ENCODE results near the gene ZDHHC14. TPM values are rescaled to one million over a fixed set of nuclear protein-coding genes. Genes with fewer than 3 reads are reported as not detected.

The ZDHHC14 gene
- total and polyA plus RNA-seq, 2 experiments from 2014 or later = 7.5 to 10.1 TPM

GRCh38 chr6:157669747-157670216 lies 288.8 kb downstream of the ZDHHC14 start:
- Histone ChIP-seq H3K36me3 (no peaks in the 10 kb centered on the region), H3K27me3 (no peaks in the 10 kb centered on the region), H3K4me3 (no peak overlapping the region), H3K4me1 (ENCODE audit: low read depth) (peaks cover 7% of the 10 kb centered on the region), H3K9me3 (ENCODE audit: low read depth) (no peaks in the 10 kb centered on the region), H3K27ac (no peak overlapping the region)
- peak; percentile 36 for TF ChIP-seq CTCF (IDR thresholded peaks at IDR 0.05; ENCODE audit: low read depth, low read length)
- DNase-seq (ENCODE audit: low read depth in 1 of 2, low spot score in 1 of 2) = peak; percentile 65 to 88

DNA sequence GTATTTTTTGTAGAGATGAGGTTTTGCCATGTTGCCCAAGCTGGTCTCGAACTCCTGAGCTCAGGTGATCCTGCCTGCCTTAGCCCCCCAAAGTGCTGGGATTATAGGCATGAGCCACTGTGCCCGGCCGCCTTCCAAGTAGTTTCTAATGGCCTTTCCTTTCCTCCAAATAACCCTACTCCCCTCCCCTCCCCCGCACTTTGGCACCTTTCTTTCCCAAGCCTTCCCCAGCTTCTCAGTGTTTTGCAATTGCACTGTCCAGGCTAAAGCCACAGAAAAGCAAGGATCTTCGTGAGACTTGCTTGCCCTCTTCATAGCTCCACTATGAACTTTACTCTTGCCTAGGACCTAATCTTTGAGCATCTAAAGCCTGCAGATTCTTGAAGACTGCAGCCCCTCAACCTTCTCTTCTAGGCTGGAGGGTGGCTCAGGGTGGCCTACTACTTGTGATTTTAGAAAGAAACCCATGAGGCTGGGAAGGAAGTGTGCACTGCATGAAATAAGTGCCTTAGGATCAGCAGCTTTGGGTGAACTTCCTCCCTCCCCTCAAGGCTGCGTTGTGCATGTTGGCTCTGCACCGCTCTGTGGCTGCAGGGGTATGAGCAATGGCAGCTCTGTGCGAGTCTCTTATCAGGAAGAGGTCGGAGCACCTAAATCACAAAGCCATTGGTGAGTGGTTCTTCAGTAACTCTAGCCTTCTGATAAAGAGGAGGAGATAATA lies 289.6 kb downstream of the ZDHHC14 start:
- H3K27ac ChIP-seq = no peak overlapping the region
- no peaks in the 10 kb centered on the region for H3K36me3 ChIP-seq
- no peak for TF ChIP-seq CTCF (IDR thresholded peaks at IDR 0.05; ENCODE audit: low read depth, low read length)
- H3K9me3 ChIP-seq (ENCODE audit: low read depth) = no peaks in the 10 kb centered on the region
- peak in 1 of 2 donors; percentile 50 for DNase-seq (ENCODE audit: low read depth in 1 of 2, low spot score in 1 of 2)
- no peak overlapping the region for H3K4me3 ChIP-seq
- peaks cover 7% of the 10 kb centered on the region for H3K4me1 ChIP-seq (ENCODE audit: low read depth)
- no peaks in the 10 kb centered on the region for H3K27me3 ChIP-seq

DNA sequence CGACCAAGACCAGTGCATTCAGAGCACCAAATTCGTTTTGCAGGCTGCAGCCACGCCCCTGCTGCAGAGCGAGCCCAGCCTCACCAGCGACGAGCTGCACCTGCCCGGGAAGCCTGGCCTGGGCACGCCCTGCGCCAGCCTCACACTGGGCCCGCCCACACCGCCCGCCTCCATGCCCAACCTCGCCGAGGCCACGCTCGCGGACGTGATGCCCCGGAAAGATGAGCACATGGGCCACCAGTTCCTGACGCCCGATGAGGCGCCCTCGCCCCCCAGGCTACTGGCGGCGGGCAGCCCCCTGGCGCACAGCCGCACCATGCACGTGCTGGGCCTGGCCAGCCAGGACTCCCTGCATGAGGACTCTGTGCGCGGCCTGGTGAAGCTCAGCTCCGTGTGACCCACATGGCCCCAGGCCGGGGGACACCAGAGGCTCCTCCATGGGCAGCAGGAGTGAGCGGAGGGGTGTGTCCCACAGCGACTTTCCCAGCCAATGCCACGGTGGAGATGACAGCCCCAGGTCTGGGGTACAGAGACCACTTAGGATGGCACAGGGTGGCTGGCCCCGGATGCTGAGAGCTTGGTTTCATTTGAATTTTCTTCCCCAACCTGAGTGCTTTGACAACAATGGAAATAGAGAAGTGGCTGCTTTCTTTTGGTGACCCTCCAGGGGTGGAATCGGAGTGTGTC lies 291.9 kb downstream of the ZDHHC14 start:
- no peak overlapping the region for H3K4me3 ChIP-seq
- DNase-seq (ENCODE audit: low read depth in 1 of 2, low spot score in 1 of 2) = no peak
- H3K4me1 ChIP-seq (ENCODE audit: low read depth) = peaks cover 7% of the 10 kb centered on the region
- no peaks in the 10 kb centered on the region for H3K36me3 ChIP-seq
- no peaks in the 10 kb centered on the region for H3K27me3 ChIP-seq
- TF ChIP-seq CTCF (IDR thresholded peaks at IDR 0.05; ENCODE audit: low read depth, low read length) = no peak
- no peaks in the 10 kb centered on the region for H3K9me3 ChIP-seq (ENCODE audit: low read depth)
- H3K27ac ChIP-seq = no peak overlapping the region

- no peak for TF ChIP-seq CTCF (IDR thresholded peaks at IDR 0.05; ENCODE audit: low read depth, low read length)
- no peak overlapping the region for H3K27ac ChIP-seq
Observed at GRCh38 chr6:157673596-157673995, 292.6 kb downstream of the ZDHHC14 start.

DNA sequence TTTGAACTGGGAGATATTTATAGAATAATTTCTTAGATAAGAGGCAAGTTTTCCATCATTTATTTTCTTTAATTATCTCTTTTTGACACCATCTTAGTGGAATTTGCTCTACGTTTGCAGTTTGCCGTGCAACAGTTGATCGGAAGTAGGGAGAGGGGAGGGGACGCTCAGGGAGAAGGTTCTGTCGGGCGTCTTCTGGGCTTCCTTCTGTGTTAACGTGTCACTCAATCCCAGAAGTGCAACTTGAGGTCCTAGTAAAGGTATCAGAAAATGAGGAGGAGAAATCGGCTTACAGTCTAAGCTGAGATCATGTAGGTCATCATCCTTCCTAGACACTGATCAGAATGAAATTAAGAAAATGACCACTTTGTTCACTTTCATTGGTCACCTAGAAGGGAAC lies 293.1 kb downstream of the ZDHHC14 start:
- Histone ChIP-seq H3K27me3 (no peaks in the 10 kb centered on the region), H3K4me3 (no peak overlapping the region), H3K36me3 (no peaks in the 10 kb centered on the region), H3K27ac (no peak overlapping the region), H3K9me3 (ENCODE audit: low read depth) (no peaks in the 10 kb centered on the region), H3K4me1 (ENCODE audit: low read depth) (peaks cover 7% of the 10 kb centered on the region)
- no peak for TF ChIP-seq CTCF (IDR thresholded peaks at IDR 0.05; ENCODE audit: low read depth, low read length)
- DNase-seq (ENCODE audit: low read depth in 1 of 2, low spot score in 1 of 2) = no peak

More at GRCh38 chr6:157673596-157673995, 292.6 kb downstream of the ZDHHC14 start:
- H3K9me3 ChIP-seq (ENCODE audit: low read depth) = no peaks in the 10 kb centered on the region
- peak in 1 of 2 donors; percentile 17 for DNase-seq (ENCODE audit: low read depth in 1 of 2, low spot score in 1 of 2)
- H3K36me3 ChIP-seq = no peaks in the 10 kb centered on the region
- no peaks in the 10 kb centered on the region for H3K27me3 ChIP-seq
- peaks cover 7% of the 10 kb centered on the region for H3K4me1 ChIP-seq (ENCODE audit: low read depth)
- H3K4me3 ChIP-seq = no peak overlapping the region
